Measurements from ENCODE around the gene VSIG10L.

- TF ChIP-seq ZBTB7A (IDR thresholded peaks at IDR 0.05; ENCODE audit: low read depth) (no peak), CREB1 (IDR thresholded peaks at IDR 0.05; ENCODE audit: low read depth) (no peak), RAD21 (IDR thresholded peaks at IDR 0.05; ENCODE audit: low read depth) (no peak), REST (IDR thresholded peaks at IDR 0.05; ENCODE audit: low read depth) (no peak), YY1 (IDR thresholded peaks at IDR 0.05; ENCODE audit: low read depth) (no peak), CEBPB (IDR thresholded peaks at IDR 0.05) (no peak)
Observed at GRCh38 chr19:51351266-51351990, 9.5 kb upstream of the VSIG10L start.
